H9 (cell line): ENCODE results near the gene ADARB2. TPM values are rescaled to one million over a fixed set of nuclear protein-coding genes. Genes with fewer than 3 reads are reported as not detected.
A peak's percentile ranks its signal among the peaks of the same experiment; 100 is the strongest.

Experiments
- DNase-seq: peaks from one replicate; pipeline ENCODE4 v3.0.0-alpha.2; 2017
- H2AFZ ChIP-seq: one replicate; pipeline ENCODE4 v1.6.1; 2013; ENCODE audit warnings: mild to moderate bottlenecking, low read length, control low read depth, moderate library complexity
- H2AK5ac ChIP-seq: 2 replicates; pipeline ENCODE4 v1.6.1; 2013; ENCODE audit warnings: low read length, control low read depth, mixed read lengths; ENCODE audit not compliant: insufficient read length
- H2BK120ac ChIP-seq: one replicate; pipeline ENCODE4 v1.6.1; 2013; ENCODE audit warnings: low read depth, mild to moderate bottlenecking, low read length, control low read depth, inconsistent platforms; ENCODE audit not compliant: poor library complexity, severe bottlenecking
- H2BK12ac ChIP-seq: 2 replicates; pipeline ENCODE4 v1.6.1; 2013; ENCODE audit warnings: low read length, control low read depth, mixed read lengths, low read depth; ENCODE audit not compliant: insufficient read length
- H2BK15ac ChIP-seq: 2 replicates; pipeline ENCODE4 v1.6.1; 2013; ENCODE audit warnings: low read depth, low read length, control low read depth
- H2BK20ac ChIP-seq: one replicate; pipeline ENCODE4 v1.6.1; 2013; ENCODE audit warnings: low read depth, mild to moderate bottlenecking, low read length, control low read depth, inconsistent platforms; ENCODE audit not compliant: poor library complexity, severe bottlenecking
- H2BK5ac ChIP-seq: 2 replicates; pipeline ENCODE4 v1.6.1; 2013; ENCODE audit warnings: low read length, control low read depth, mixed read lengths; ENCODE audit not compliant: insufficient read length
- H3K14ac ChIP-seq: 2 replicates; pipeline ENCODE4 v1.6.1; 2013; ENCODE audit warnings: low read length, control low read depth; ENCODE audit not compliant: insufficient read depth
- H3K18ac ChIP-seq: 2 replicates; pipeline ENCODE4 v1.6.1; 2013; ENCODE audit warnings: low read depth, mild to moderate bottlenecking, mixed read lengths, low read length, control low read depth; ENCODE audit not compliant: insufficient read length
- H3K23ac ChIP-seq: 2 replicates; pipeline ENCODE4 v1.6.1; 2013; ENCODE audit warnings: low read length, control low read depth, mixed read lengths, low read depth; ENCODE audit not compliant: insufficient read length
- H3K23me2 ChIP-seq: 2 replicates; pipeline ENCODE4 v1.6.1; 2013; ENCODE audit warnings: low read depth, mild to moderate bottlenecking, mixed read lengths, low read length, control low read depth; ENCODE audit not compliant: insufficient read length, poor library complexity, severe bottlenecking
- H3K27ac ChIP-seq: 2 replicates; pipeline ENCODE4 v1.5.1; 2013; ENCODE audit warnings: low read length, control low read depth, mixed read lengths, low read depth; ENCODE audit not compliant: insufficient read length
- H3K27me3 ChIP-seq: 2 replicates; pipeline ENCODE4 v1.6.1; 2013; ENCODE audit warnings: low read length, control low read depth, inconsistent platforms; ENCODE audit not compliant: insufficient read depth
- H3K4ac ChIP-seq: 2 replicates; pipeline ENCODE4 v1.6.1; 2013; ENCODE audit warnings: low read depth, mild to moderate bottlenecking, control low read depth, inconsistent platforms, low read length, moderate library complexity
- H3K4me1 ChIP-seq: 2 replicates; pipeline ENCODE4 v1.6.1; 2013; ENCODE audit warnings: low read length, control low read depth, inconsistent platforms; ENCODE audit not compliant: insufficient read depth
- H3K4me2 ChIP-seq: 2 replicates; pipeline ENCODE4 v1.6.1; 2013; ENCODE audit warnings: low read length, control low read depth, mixed read lengths; ENCODE audit not compliant: insufficient read length, insufficient read depth
- H3K56ac ChIP-seq: 2 replicates; pipeline ENCODE4 v1.6.1; 2013; ENCODE audit warnings: low read depth, mild to moderate bottlenecking, mixed read lengths, low read length, control low read depth; ENCODE audit not compliant: insufficient read length
- H3K79me1 ChIP-seq: 2 replicates; pipeline ENCODE4 v1.6.1; 2013; ENCODE audit warnings: low read depth, mild to moderate bottlenecking, moderate library complexity, low read length, control low read depth, inconsistent platforms; ENCODE audit not compliant: insufficient read depth, poor library complexity, severe bottlenecking
- H3K79me2 ChIP-seq: 2 replicates; pipeline ENCODE4 v1.6.1; 2013; ENCODE audit warnings: low read length, control low read depth, inconsistent platforms; ENCODE audit not compliant: insufficient read depth
- H3K9ac ChIP-seq: 2 replicates; pipeline ENCODE4 v1.6.1; 2013; ENCODE audit warnings: low read length, control low read depth, mixed read lengths; ENCODE audit not compliant: insufficient read length; ENCODE audit errors: extremely low read depth
- H3K9me3 ChIP-seq: one replicate; pipeline ENCODE4 v1.6.1; 2013; ENCODE audit warnings: low read depth, low read length, inconsistent platforms; ENCODE audit not compliant: control insufficient read depth
- H3T11ph ChIP-seq: one replicate; pipeline ENCODE4 v1.6.1; 2013; ENCODE audit warnings: mild to moderate bottlenecking, low read length, control low read depth, inconsistent platforms
- H4K20me1 ChIP-seq: one replicate; pipeline ENCODE4 v1.6.1; 2013; ENCODE audit not compliant: control insufficient read depth, insufficient read length, insufficient read depth
- H4K5ac ChIP-seq: 2 replicates; pipeline ENCODE4 v1.6.1; 2013; ENCODE audit warnings: low read depth, mild to moderate bottlenecking, mixed read lengths, low read length, control low read depth; ENCODE audit not compliant: insufficient read length
- H4K8ac ChIP-seq: replicated peaks from 2 replicates; pipeline ENCODE4 v1.6.1; 2013; ENCODE audit warnings: low read length, control low read depth, mixed read lengths, low read depth; ENCODE audit not compliant: insufficient read length
- H4K91ac ChIP-seq: 2 replicates; pipeline ENCODE4 v1.6.1; 2013; ENCODE audit warnings: low read depth, mild to moderate bottlenecking, moderate library complexity, mixed read lengths, low read length, control low read depth; ENCODE audit not compliant: insufficient read length
- H3K27ac Mint-ChIP-seq, 3 experiments: 2 replicates in 2 of 3; 3 replicates in 1 of 3; pipeline ENCODE4 v1.8.0; 2020 to 2021; ENCODE audit warnings: mixed read lengths in 3 of 3, mild to moderate bottlenecking in 1 of 3, moderate library complexity in 1 of 3
- H3K27me3 Mint-ChIP-seq: 2 replicates; pipeline ENCODE4 v1.8.0; 2021; ENCODE audit warnings: low read depth, mild to moderate bottlenecking, moderate library complexity, mixed read lengths
- H3K36me3 Mint-ChIP-seq, 3 experiments: 2 replicates in 2 of 3; 3 replicates in 1 of 3; pipeline ENCODE4 v1.8.0; 2020 to 2021; ENCODE audit warnings: low read depth in 3 of 3, mixed read lengths in 3 of 3; ENCODE audit not compliant: insufficient read depth in 1 of 3
- H3K4me1 Mint-ChIP-seq, 2 experiments: 2 replicates each; pipeline ENCODE4 v1.8.0; 2020; ENCODE audit warnings: mixed read lengths in 2 of 2
- H3K4me3 Mint-ChIP-seq, 2 experiments: 2 replicates in 1 of 2; 3 replicates in 1 of 2; pipeline ENCODE4 v1.8.0; 2020 to 2021; ENCODE audit warnings: mild to moderate bottlenecking in 2 of 2, mixed read lengths in 2 of 2, moderate library complexity in 1 of 2
- H3K9me3 Mint-ChIP-seq, 2 experiments: 2 replicates in 1 of 2; 3 replicates in 1 of 2; pipeline ENCODE4 v1.8.0; 2020; ENCODE audit warnings: mild to moderate bottlenecking in 2 of 2, mixed read lengths in 2 of 2, moderate library complexity in 1 of 2
- WGBS: extraction: QIAGEN DNeasy Blood & Tissue Kit; methylation state at CpG from one replicate; pipeline ENCODE4 v1.1.7; 2013; ENCODE audit warnings: missing lambda C conversion rate, low lambda C conversion rate, mixed read lengths; ENCODE audit not compliant: insufficient read length; ENCODE audit errors: extremely low coverage; 5-methylcytosine and 5-hydroxymethylcytosine counted together
- total RNA-seq: library from RNA; stranded (reverse); gene quantifications from 2 replicates; pipeline ENCODE4 v1.2.1, GENCODE V29; 2021
- TF ChIP-seq, protein P1 (sequence below): fragments of 200-600 bp; sonication (generic); conservative IDR thresholded peaks from 3 replicates; pipeline ENCODE4 v1.8.0; 2021; ENCODE audit warnings: antibody characterized with exemption, mild to moderate bottlenecking

Gene ADARB2
- total RNA-seq, 1 experiment from 2014 or later = 0.87 TPM

DNA sequence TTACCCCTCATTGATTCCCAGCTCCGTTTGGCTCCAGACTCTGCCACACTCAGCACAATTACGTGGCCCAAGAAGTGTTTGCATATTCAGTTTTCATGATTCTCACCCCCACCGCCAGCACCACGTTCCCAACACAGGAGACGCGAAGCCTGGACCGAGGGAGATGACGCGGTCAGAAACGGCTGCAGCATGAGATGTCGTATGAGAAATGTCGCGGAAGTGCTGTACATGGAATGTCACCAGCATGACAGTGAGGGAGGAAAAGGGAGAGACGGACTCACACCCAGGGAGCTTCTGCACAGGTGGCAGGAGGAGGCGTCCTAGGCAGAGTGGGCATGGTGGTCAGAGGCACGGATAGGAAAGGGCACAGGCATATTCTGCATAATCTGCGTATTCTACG lies 492.8 kb downstream of the ADARB2 start:
- Histone ChIP-seq H3T11ph (no peak overlapping the region), H3K4me2 (no peak overlapping the region), H3K18ac (no peak overlapping the region), H3K79me1 (no peaks in the 10 kb centered on the region), H3K23ac (no peak overlapping the region), H3K4ac (no peak overlapping the region), H4K5ac (no peak overlapping the region), H4K91ac (no peak overlapping the region), H2AFZ (no peak overlapping the region), H3K14ac (no peak overlapping the region), H2BK120ac (no peak overlapping the region), H2BK15ac (no peak overlapping the region), H3K27me3 (no peaks in the 10 kb centered on the region), H3K79me2 (no peaks in the 10 kb centered on the region), H4K20me1 (no peaks in the 10 kb centered on the region), H2BK20ac (no peak overlapping the region), H3K56ac (no peak overlapping the region), H3K27ac (no peak overlapping the region), H3K9me3 (no peaks in the 10 kb centered on the region), H3K23me2 (no peaks in the 10 kb centered on the region), H3K4me1 (no peaks in the 10 kb centered on the region), H3K9ac (no peak overlapping the region), H2AK5ac (no peak overlapping the region), H2BK12ac (no peak overlapping the region), H2BK5ac (no peak overlapping the region), H4K8ac (no peak overlapping the region)
- peak overlapping the region in 1 of 3 experiments; percentile 13; a peak in 1 of 7 replicates for H3K27ac Mint-ChIP-seq
- H3K9me3 Mint-ChIP-seq = peaks cover 2 to 3% of the 10 kb centered on the region in 2 experiments; a peak in 2 of 5 replicates
- WGBS = no CpG with 5 or more reads among the region's 18 CpGs
- peaks cover 10% of the 10 kb centered on the region in 2 experiments for H3K4me1 Mint-ChIP-seq
- no peak overlapping the region for H3K4me3 Mint-ChIP-seq
- peaks cover 3% of the 10 kb centered on the region for H3K27me3 Mint-ChIP-seq
- H3K36me3 Mint-ChIP-seq = 0 out of 7 replicates have a peak, but pooled peaks cover 0 to 2% (median 0%) of the 10 kb centered on the region in 3 experiments
- no peak for DNase-seq
- TF ChIP-seq, protein P1, sequence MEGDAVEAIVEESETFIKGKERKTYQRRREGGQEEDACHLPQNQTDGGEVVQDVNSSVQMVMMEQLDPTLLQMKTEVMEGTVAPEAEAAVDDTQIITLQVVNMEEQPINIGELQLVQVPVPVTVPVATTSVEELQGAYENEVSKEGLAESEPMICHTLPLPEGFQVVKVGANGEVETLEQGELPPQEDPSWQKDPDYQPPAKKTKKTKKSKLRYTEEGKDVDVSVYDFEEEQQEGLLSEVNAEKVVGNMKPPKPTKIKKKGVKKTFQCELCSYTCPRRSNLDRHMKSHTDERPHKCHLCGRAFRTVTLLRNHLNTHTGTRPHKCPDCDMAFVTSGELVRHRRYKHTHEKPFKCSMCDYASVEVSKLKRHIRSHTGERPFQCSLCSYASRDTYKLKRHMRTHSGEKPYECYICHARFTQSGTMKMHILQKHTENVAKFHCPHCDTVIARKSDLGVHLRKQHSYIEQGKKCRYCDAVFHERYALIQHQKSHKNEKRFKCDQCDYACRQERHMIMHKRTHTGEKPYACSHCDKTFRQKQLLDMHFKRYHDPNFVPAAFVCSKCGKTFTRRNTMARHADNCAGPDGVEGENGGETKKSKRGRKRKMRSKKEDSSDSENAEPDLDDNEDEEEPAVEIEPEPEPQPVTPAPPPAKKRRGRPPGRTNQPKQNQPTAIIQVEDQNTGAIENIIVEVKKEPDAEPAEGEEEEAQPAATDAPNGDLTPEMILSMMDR = no peak
